ENCODE measurements around the gene DOK3. TPM values are rescaled to one million over a fixed set of nuclear protein-coding genes. Genes with fewer than 3 reads are reported as not detected.

DOK3 gene
- polyA plus RNA-seq, 3 donors: 62.8 to 196 (median 98.3) TPM

GRCh38 chr5:177470759-177471536 lies 38.7 kb downstream of the DOK3 start:
- peaks cover 63 to 72% (median 68%) of the 10 kb centered on the region in 3 donors for H3K27me3 Mint-ChIP-seq (ENCODE audit: low read depth in 3 of 3)
- Histone ChIP-seq H3K4me2 (replicated peaks; ENCODE audit: extremely low read depth, low read length, poor library complexity, severe bottlenecking) (no peak overlapping the region), H3K27ac (ENCODE audit: low read depth in 1 of 2, low read length in 2 of 2) (no peak overlapping the region), H2AFZ (ENCODE audit: insufficient read depth, low read depth, low read length, poor library complexity, severe bottlenecking) (no peak overlapping the region), H3K79me2 (ENCODE audit: insufficient read depth, low read length) (no peaks in the 10 kb centered on the region), H3K27me3 (ENCODE audit: control insufficient read depth in 2 of 2, insufficient read depth in 2 of 2, low read length in 2 of 2) (peaks cover 18 to 52% of the 10 kb centered on the region in 2 donors), H3K36me3 (replicated peaks in 1 of 2; ENCODE audit: control insufficient read depth in 1 of 2, insufficient read depth in 2 of 2, low read length in 2 of 2) (no peaks in the 10 kb centered on the region), H3K9ac (ENCODE audit: insufficient read depth, low read length, poor library complexity, severe bottlenecking) (no peak overlapping the region), H3K9me3 (replicated peaks in 1 of 2; ENCODE audit: control insufficient read depth in 1 of 2, insufficient read depth in 1 of 2, low read length in 2 of 2) (peaks cover 0 to 11% of the 10 kb centered on the region in 2 donors), H4K20me1 (ENCODE audit: insufficient read depth, low read length) (peaks cover 24% of the 10 kb centered on the region), H3K4me3 (replicated peaks in 1 of 3; ENCODE audit: low read depth in 2 of 3, low read length in 3 of 3) (no peak overlapping the region), H3K4me1 (ENCODE audit: control insufficient read depth in 1 of 2, insufficient read depth in 2 of 2, low read length in 2 of 2) (peaks cover 17 to 36% of the 10 kb centered on the region in 2 donors)
- peaks cover 7 to 12% of the 10 kb centered on the region in 2 donors for H3K36me3 Mint-ChIP-seq
- peaks cover 0 to 14% (median 4%) of the 10 kb centered on the region in 7 donors for H3K9me3 Mint-ChIP-seq
- peak in 1 of 3 donors; percentile 50 for DNase-seq
- peaks cover 40% of the 10 kb centered on the region for H3K4me1 Mint-ChIP-seq
- peak overlapping the region in 1 of 7 donors; percentile 73 for H3K27ac Mint-ChIP-seq
- no peak for TF ChIP-seq CTCF (IDR thresholded peaks at IDR 0.05)
- H3K4me3 Mint-ChIP-seq: peak overlapping the region in 1 of 2 donors; percentile 76
- intact Hi-C loops (cut with micrococcal nuclease): no loop called here
- WGBS (ENCODE audit: insufficient coverage): 100% methylated on average over 4 of the region's 10 CpGs

GRCh38 chr5:177469750-177470525 lies 39.7 kb downstream of the DOK3 start:
- peaks cover 23% of the 10 kb centered on the region for H4K20me1 ChIP-seq (ENCODE audit: insufficient read depth, low read length)
- H3K4me1 Mint-ChIP-seq: peaks cover 31% of the 10 kb centered on the region
- 77% methylated on average over 5 of the region's 8 CpGs for WGBS (ENCODE audit: insufficient coverage)
- H2AFZ ChIP-seq (ENCODE audit: insufficient read depth, low read depth, low read length, poor library complexity, severe bottlenecking): no peak overlapping the region
- peaks cover 0 to 14% (median 6%) of the 10 kb centered on the region in 7 donors for H3K9me3 Mint-ChIP-seq
- no peak overlapping the region for H3K9ac ChIP-seq (ENCODE audit: insufficient read depth, low read length, poor library complexity, severe bottlenecking)
- H3K27ac ChIP-seq (ENCODE audit: low read depth in 1 of 2, low read length in 2 of 2): no peak overlapping the region
- H3K36me3 Mint-ChIP-seq: peaks cover 7 to 14% of the 10 kb centered on the region in 2 donors
- peaks cover 18 to 44% of the 10 kb centered on the region in 2 donors for H3K27me3 ChIP-seq (ENCODE audit: control insufficient read depth in 2 of 2, insufficient read depth in 2 of 2, low read length in 2 of 2)
- H3K36me3 ChIP-seq (replicated peaks in 1 of 2; ENCODE audit: control insufficient read depth in 1 of 2, insufficient read depth in 2 of 2, low read length in 2 of 2): no peaks in the 10 kb centered on the region
- no peak for DNase-seq
- peaks cover 11 to 27% of the 10 kb centered on the region in 2 donors for H3K4me1 ChIP-seq (ENCODE audit: control insufficient read depth in 1 of 2, insufficient read depth in 2 of 2, low read length in 2 of 2)
- no peak overlapping the region for H3K4me3 ChIP-seq (replicated peaks in 1 of 3; ENCODE audit: low read depth in 2 of 3, low read length in 3 of 3)
- H3K27me3 Mint-ChIP-seq (ENCODE audit: low read depth in 3 of 3): peaks cover 57 to 67% (median 64%) of the 10 kb centered on the region in 3 donors
- peak overlapping the region in 1 of 2 donors; percentile 17 for H3K4me3 Mint-ChIP-seq
- intact Hi-C loops (cut with micrococcal nuclease): no loop called here
- H3K79me2 ChIP-seq (ENCODE audit: insufficient read depth, low read length): no peaks in the 10 kb centered on the region
- H3K9me3 ChIP-seq (replicated peaks in 1 of 2; ENCODE audit: control insufficient read depth in 1 of 2, insufficient read depth in 1 of 2, low read length in 2 of 2): peaks cover 0 to 11% of the 10 kb centered on the region in 2 donors
- no peak overlapping the region for H3K4me2 ChIP-seq (replicated peaks; ENCODE audit: extremely low read depth, low read length, poor library complexity, severe bottlenecking)
- H3K27ac Mint-ChIP-seq: peak overlapping the region in 1 of 7 donors; percentile 73
- TF ChIP-seq CTCF (IDR thresholded peaks at IDR 0.05): no peak

All from CD14-positive monocyte (primary cell).